Fibroblast of lung (primary cell): ENCODE measurements around the gene GRWD1. TPM values are rescaled to one million over a fixed set of nuclear protein-coding genes. Genes with fewer than 3 reads are reported as not detected.

Experiments
- DNase-seq, 2 donors: peaks; one replicate each; pipeline versions ENCODE4 v3.0.0 to v3.0.0-alpha.2; 2010; ENCODE audit warnings: low read depth in 2 of 2
- H2AFZ ChIP-seq: 2 replicates; pipeline ENCODE4 v1.5.1; 2012; ENCODE audit warnings: low read length, control low read depth, inconsistent platforms
- H3K27ac ChIP-seq: 2 replicates; pipeline ENCODE4 v1.5.1; 2011; ENCODE audit warnings: low read length, control low read depth; ENCODE audit not compliant: insufficient read depth
- H3K27me3 ChIP-seq: 2 replicates; pipeline ENCODE4 v1.5.1; 2011; ENCODE audit warnings: mild to moderate bottlenecking, low read length; ENCODE audit not compliant: control insufficient read depth, insufficient read depth
- H3K36me3 ChIP-seq: 2 replicates; pipeline ENCODE4 v1.5.1; 2011; ENCODE audit warnings: low read length; ENCODE audit not compliant: control insufficient read depth, insufficient read depth
- H3K4me1 ChIP-seq: 2 replicates; pipeline ENCODE4 v1.5.1; 2011; ENCODE audit warnings: low read length; ENCODE audit not compliant: control insufficient read depth, insufficient read depth; ENCODE audit errors: extremely low read depth
- H3K4me2 ChIP-seq: 2 replicates; pipeline ENCODE4 v1.5.1; 2011; ENCODE audit warnings: low read length, control low read depth; ENCODE audit not compliant: insufficient read depth; ENCODE audit errors: extremely low read depth
- H3K4me3 ChIP-seq, 4 experiments: fragments of 200-600 bp in 1 of 4; sonication (generic) in 1 of 4; replicated peaks in 1 of 4; 2 replicates each; pipeline ENCODE4 v1.5.1; 2011 to 2016; ENCODE audit warnings: low read length in 4 of 4, low read depth in 3 of 4, mild to moderate bottlenecking in 3 of 4, control low read depth in 2 of 4, inconsistent platforms in 1 of 4, mixed read lengths in 1 of 4; ENCODE audit not compliant: insufficient read depth in 1 of 4; ENCODE audit errors: control extremely low read depth in 1 of 4
- H3K79me2 ChIP-seq: 2 replicates; pipeline ENCODE4 v1.5.1; 2012; ENCODE audit warnings: mild to moderate bottlenecking, low read length, inconsistent platforms; ENCODE audit not compliant: control insufficient read depth, insufficient read depth
- H3K9ac ChIP-seq: 2 replicates; pipeline ENCODE4 v1.5.1; 2011; ENCODE audit warnings: mild to moderate bottlenecking, low read length, control low read depth; ENCODE audit not compliant: insufficient read depth
- H3K9me3 ChIP-seq: 2 replicates; pipeline ENCODE4 v1.5.1; 2012; ENCODE audit warnings: low read depth, low read length; ENCODE audit not compliant: control insufficient read depth, insufficient read depth
- H4K20me1 ChIP-seq: 2 replicates; pipeline ENCODE4 v1.5.1; 2011; ENCODE audit warnings: low read length; ENCODE audit not compliant: control insufficient read depth, insufficient read depth; ENCODE audit errors: extremely low read depth
- EZH2 ChIP-seq: IDR thresholded peaks from 2 replicates; pipeline ENCODE4 v1.5.1; 2012; ENCODE audit warnings: low read length, control low read depth, mild to moderate bottlenecking; ENCODE audit errors: missing control alignments
- polyA plus RNA-seq, 2 donors: library from polyadenylated mRNA; depleted of rRNA in 1 of 2; stranded (reverse) in 1 of 2; unstranded in 1 of 2; fragments of >200 nt; gene quantifications; 2 replicates each; pipeline ENCODE4 v1.2.1, GENCODE V29; 2011 to 2012; ENCODE audit warnings: missing spikeins in 1 of 2
- total RNA-seq: library from RNA; depleted of rRNA; stranded (reverse); fragments of >200 nt; gene quantifications from 2 replicates; pipeline ENCODE4 v1.2.1, GENCODE V29; 2014
- TF ChIP-seq, protein P1 (sequence below), 2 donors: IDR thresholded peaks in 1 of 2; conservative IDR thresholded peaks in 1 of 2; 1 replicate in 1 of 2; 2 replicates in 1 of 2; pipeline ENCODE4 v1.5.1; 2011 to 2012; ENCODE audit warnings: low read length in 2 of 2, control low read depth in 1 of 2, inconsistent platforms in 1 of 2, low read depth in 1 of 2, mild to moderate bottlenecking in 1 of 2

The GRWD1 gene
- total and polyA plus RNA-seq, 2 donors (not counting 1 experiment from before 2014, with no cell fraction given), result 9.1 to 14.7 TPM

DNA sequence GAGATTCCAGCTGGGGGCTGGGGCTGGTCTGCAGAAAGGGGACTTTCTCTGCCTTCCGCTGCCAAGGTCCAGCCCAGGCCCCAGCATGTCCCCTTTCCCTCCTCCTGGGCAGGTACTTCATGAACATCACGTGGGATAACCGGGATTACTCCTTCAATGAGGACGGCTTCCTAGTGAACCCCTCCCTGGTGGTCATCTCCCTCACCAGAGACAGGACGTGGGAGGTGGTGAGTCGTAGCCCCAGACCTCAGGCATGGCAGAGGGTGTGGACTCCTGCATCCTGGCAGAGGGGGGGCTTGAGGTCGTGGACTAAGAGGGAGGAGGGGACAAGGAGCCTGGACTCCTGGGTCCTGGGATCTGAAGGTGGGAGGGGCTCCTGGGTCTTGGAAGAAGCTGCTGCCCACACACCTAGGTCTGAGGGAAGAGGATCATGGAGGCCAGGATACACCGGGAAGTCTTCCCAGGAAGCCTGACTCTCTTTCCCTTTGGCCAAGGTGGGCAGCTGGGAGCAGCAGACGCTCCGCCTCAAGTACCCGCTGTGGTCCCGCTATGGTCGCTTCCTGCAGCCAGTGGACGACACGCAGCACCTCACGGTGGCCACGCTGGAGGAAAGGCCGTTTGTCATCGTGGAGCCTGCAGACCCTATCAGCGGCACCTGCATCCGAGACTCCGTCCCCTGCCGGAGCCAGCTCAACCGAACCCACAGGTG, 31.8 kb upstream of the GRWD1 start:
- no peak overlapping the region for H2AFZ ChIP-seq
- H3K27me3 ChIP-seq, result no peaks in the 10 kb centered on the region
- no peaks in the 10 kb centered on the region for H3K79me2 ChIP-seq
- TF ChIP-seq, protein P1, sequence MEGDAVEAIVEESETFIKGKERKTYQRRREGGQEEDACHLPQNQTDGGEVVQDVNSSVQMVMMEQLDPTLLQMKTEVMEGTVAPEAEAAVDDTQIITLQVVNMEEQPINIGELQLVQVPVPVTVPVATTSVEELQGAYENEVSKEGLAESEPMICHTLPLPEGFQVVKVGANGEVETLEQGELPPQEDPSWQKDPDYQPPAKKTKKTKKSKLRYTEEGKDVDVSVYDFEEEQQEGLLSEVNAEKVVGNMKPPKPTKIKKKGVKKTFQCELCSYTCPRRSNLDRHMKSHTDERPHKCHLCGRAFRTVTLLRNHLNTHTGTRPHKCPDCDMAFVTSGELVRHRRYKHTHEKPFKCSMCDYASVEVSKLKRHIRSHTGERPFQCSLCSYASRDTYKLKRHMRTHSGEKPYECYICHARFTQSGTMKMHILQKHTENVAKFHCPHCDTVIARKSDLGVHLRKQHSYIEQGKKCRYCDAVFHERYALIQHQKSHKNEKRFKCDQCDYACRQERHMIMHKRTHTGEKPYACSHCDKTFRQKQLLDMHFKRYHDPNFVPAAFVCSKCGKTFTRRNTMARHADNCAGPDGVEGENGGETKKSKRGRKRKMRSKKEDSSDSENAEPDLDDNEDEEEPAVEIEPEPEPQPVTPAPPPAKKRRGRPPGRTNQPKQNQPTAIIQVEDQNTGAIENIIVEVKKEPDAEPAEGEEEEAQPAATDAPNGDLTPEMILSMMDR (conservative IDR thresholded peaks at IDR 0.05 in 1 of 2, IDR thresholded peaks at IDR 0.05 in 1 of 2; ENCODE audit: low read depth in 1 of 2, low read length in 2 of 2), result no peak
- no peak for TF ChIP-seq EZH2
- no peak overlapping the region for H3K4me3 ChIP-seq
- H3K27ac ChIP-seq, result no peak overlapping the region
- no peak overlapping the region for H3K4me2 ChIP-seq
- DNase-seq, result peak in 1 of 2 donors; percentile 31
- no peak overlapping the region for H3K9ac ChIP-seq
- no peaks in the 10 kb centered on the region for H3K36me3 ChIP-seq
- H3K4me1 ChIP-seq, result peaks cover 6% of the 10 kb centered on the region
- no peaks in the 10 kb centered on the region for H4K20me1 ChIP-seq
- no peaks in the 10 kb centered on the region for H3K9me3 ChIP-seq

DNA sequence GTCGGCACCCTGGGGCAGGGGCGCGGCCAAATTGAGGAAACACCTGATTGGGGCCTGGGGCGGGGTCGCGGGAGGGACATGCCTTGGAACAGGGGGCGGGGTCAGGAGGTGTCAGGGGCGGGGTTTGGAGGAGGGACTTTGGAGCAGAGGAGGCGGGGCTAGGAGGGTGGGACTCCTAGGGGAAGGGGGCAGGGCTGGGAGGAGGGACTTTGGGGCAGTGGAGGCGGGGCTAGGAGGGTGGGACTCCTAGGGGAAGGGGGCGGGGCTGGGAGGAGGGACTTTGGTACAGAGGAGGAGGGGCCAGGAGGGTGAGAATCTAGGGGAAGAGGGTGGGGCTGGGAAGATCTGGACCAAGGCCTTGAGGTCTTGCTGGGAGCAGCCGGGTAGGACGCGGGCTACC, 30.4 kb upstream of the GRWD1 start:
- H3K79me2 ChIP-seq, result no peaks in the 10 kb centered on the region
- no peak overlapping the region for H3K27ac ChIP-seq
- no peak overlapping the region for H3K9ac ChIP-seq
- H3K27me3 ChIP-seq, result no peaks in the 10 kb centered on the region
- H4K20me1 ChIP-seq, result no peaks in the 10 kb centered on the region
- peak; percentile 51 for DNase-seq
- H3K4me1 ChIP-seq, result peaks cover 6% of the 10 kb centered on the region
- no peak overlapping the region for H2AFZ ChIP-seq
- H3K4me2 ChIP-seq, result no peak overlapping the region
- TF ChIP-seq, protein P1 (conservative IDR thresholded peaks at IDR 0.05 in 1 of 2, IDR thresholded peaks at IDR 0.05 in 1 of 2; ENCODE audit: low read depth in 1 of 2, low read length in 2 of 2), result no peak
- TF ChIP-seq EZH2, result no peak
- no peak overlapping the region for H3K4me3 ChIP-seq
- no peaks in the 10 kb centered on the region for H3K36me3 ChIP-seq
- H3K9me3 ChIP-seq, result no peaks in the 10 kb centered on the region

DNA sequence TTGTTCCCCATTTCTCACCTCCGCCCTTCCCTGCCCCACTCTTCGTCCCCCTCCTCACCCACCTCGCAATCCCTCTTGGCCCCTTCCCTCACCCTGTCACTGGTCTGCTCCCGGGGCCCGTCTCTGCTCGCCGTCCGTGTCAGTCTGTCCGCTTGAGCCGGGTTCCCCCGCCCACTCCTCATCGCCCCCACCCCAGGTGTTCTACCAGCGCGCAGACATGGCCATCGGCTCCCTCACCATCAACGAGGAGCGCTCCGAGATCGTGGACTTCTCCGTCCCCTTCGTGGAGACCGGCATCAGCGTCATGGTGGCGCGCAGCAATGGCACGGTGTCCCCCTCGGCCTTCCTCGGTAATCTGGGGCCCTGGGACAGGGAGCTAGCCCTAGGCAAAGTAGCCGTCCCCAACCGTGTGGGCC, 30.0 kb upstream of the GRWD1 start:
- H4K20me1 ChIP-seq, result no peaks in the 10 kb centered on the region
- H3K4me1 ChIP-seq, result peaks cover 6% of the 10 kb centered on the region
- no peak overlapping the region for H3K4me2 ChIP-seq
- H3K27me3 ChIP-seq, result no peaks in the 10 kb centered on the region
- TF ChIP-seq, protein P1 (conservative IDR thresholded peaks at IDR 0.05 in 1 of 2, IDR thresholded peaks at IDR 0.05 in 1 of 2; ENCODE audit: low read depth in 1 of 2, low read length in 2 of 2), result no peak
- TF ChIP-seq EZH2, result no peak
- no peak overlapping the region for H3K27ac ChIP-seq
- no peak for DNase-seq
- H3K4me3 ChIP-seq, result no peak overlapping the region
- no peak overlapping the region for H2AFZ ChIP-seq
- H3K9me3 ChIP-seq, result no peaks in the 10 kb centered on the region
- H3K79me2 ChIP-seq, result no peaks in the 10 kb centered on the region
- H3K9ac ChIP-seq, result no peak overlapping the region
- no peaks in the 10 kb centered on the region for H3K36me3 ChIP-seq
